OCI-LY3 (cell line): ENCODE results near the gene TBC1D16.
"Not testable (repeated sequence)": the region's sequence is repeated elsewhere in the genome, so short reads cannot be mapped to it uniquely, and the experiment has no call there.

ENCODE experiments used
- H2AFZ ChIP-seq: fragments of 200-600, 300-600 bp; shearing (Covaris generic); 2 replicates; pipeline ENCODE4 v1.6.0; 2014; ENCODE audit warnings: antibody characterized with exemption, low read depth, low read length
- H3K27ac ChIP-seq: fragments of 200-600, 300-600 bp; sonication (generic); 2 replicates; pipeline ENCODE4 v1.5.1; 2014; ENCODE audit warnings: mild to moderate bottlenecking, low read length, moderate library complexity, mixed read lengths
- H3K27me3 ChIP-seq: fragments of 200-600, 300-600 bp; sonication (generic); 2 replicates; pipeline ENCODE4 v1.6.1; 2014; ENCODE audit warnings: low read depth, low read length, mixed read lengths
- H3K36me3 ChIP-seq: fragments of 200-600, 300-600 bp; sonication (generic); replicated peaks from 2 replicates; pipeline ENCODE3; 2014; ENCODE audit warnings: low read depth, low read length, mixed read lengths
- H3K4me1 ChIP-seq: fragments of 300-600, 200-600 bp; sonication (generic); 2 replicates; pipeline ENCODE4 v1.6.1; 2014; ENCODE audit warnings: low read length, mixed read lengths
- H3K4me2 ChIP-seq: fragments of 200-600, 300-600 bp; sonication (generic); 2 replicates; pipeline ENCODE4 v1.6.1; 2014; ENCODE audit warnings: low read length, mixed read lengths
- H3K4me3 ChIP-seq: fragments of 300-600, 200-600 bp; sonication (generic); 2 replicates; pipeline ENCODE4 v1.5.1; 2014; ENCODE audit warnings: antibody characterized with exemption, mild to moderate bottlenecking, low read length, moderate library complexity
- H3K79me2 ChIP-seq: fragments of 300-600, 200-600 bp; shearing (Covaris generic); 2 replicates; pipeline ENCODE4 v1.6.1; 2014; ENCODE audit warnings: mild to moderate bottlenecking, low read length, mixed read lengths
- H3K9ac ChIP-seq: fragments of 300-600, 200-600 bp; shearing (Covaris generic); 2 replicates; pipeline ENCODE4 v1.6.0; 2014; ENCODE audit warnings: mild to moderate bottlenecking, low read length, moderate library complexity
- H3K9me3 ChIP-seq: fragments of 200-600, 300-600 bp; shearing (Covaris generic); 2 replicates; pipeline ENCODE4 v1.6.1; 2014; ENCODE audit warnings: low read length, mixed read lengths; ENCODE audit not compliant: insufficient read depth
- H4K20me1 ChIP-seq: fragments of 200-600, 300-600 bp; sonication (generic); 2 replicates; pipeline ENCODE4 v1.6.1; 2016; ENCODE audit warnings: low read length, mixed read lengths; ENCODE audit not compliant: insufficient read depth
- EZH2phosphoT487 ChIP-seq: fragments of 200-600 bp; shearing (Covaris generic); IDR thresholded peaks from 2 replicates; pipeline ENCODE4 v1.6.1; 2018; ENCODE audit warnings: antibody characterized with exemption, mixed run types, low read depth
- TF ChIP-seq, protein P1 (sequence below): fragments of 200-600, 300-600 bp; sonication (generic); IDR thresholded peaks from 2 replicates; pipeline ENCODE4 v1.5.1; 2014; ENCODE audit warnings: antibody characterized with exemption, low read length, low read depth

The TBC1D16 gene

DNA sequence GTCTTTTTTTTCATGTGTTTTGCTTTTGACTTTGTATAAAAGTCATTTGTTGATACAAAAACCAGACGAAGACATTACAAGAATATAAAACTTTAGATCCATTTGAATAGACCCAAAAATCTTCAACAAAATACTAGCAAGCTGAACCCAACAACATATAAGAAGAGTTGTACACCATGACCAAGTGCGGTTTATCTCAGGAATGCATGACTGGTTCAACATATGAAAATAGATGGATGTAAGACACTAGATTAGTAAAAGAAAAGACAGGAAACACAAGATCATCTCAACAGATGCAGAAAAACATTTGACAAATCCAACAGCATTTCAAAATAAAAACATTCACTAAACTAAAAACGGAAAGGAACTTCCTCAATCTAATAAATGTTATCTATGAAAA is 69.0 kb downstream of the TBC1D16 start:
- TF ChIP-seq, protein P1, sequence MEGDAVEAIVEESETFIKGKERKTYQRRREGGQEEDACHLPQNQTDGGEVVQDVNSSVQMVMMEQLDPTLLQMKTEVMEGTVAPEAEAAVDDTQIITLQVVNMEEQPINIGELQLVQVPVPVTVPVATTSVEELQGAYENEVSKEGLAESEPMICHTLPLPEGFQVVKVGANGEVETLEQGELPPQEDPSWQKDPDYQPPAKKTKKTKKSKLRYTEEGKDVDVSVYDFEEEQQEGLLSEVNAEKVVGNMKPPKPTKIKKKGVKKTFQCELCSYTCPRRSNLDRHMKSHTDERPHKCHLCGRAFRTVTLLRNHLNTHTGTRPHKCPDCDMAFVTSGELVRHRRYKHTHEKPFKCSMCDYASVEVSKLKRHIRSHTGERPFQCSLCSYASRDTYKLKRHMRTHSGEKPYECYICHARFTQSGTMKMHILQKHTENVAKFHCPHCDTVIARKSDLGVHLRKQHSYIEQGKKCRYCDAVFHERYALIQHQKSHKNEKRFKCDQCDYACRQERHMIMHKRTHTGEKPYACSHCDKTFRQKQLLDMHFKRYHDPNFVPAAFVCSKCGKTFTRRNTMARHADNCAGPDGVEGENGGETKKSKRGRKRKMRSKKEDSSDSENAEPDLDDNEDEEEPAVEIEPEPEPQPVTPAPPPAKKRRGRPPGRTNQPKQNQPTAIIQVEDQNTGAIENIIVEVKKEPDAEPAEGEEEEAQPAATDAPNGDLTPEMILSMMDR = no peak
- no peak for TF ChIP-seq EZH2phosphoT487
- H3K9ac ChIP-seq = no peak overlapping the region
- no peaks in the 10 kb centered on the region for H3K27me3 ChIP-seq
- no peaks in the 10 kb centered on the region for H3K79me2 ChIP-seq
- H3K36me3 ChIP-seq = no peaks in the 10 kb centered on the region
- H4K20me1 ChIP-seq = no peaks in the 10 kb centered on the region
- H3K4me1 ChIP-seq = peaks cover 15% of the 10 kb centered on the region
- H2AFZ ChIP-seq = no peak overlapping the region
- H3K4me3 ChIP-seq = no peak overlapping the region
- no peaks in the 10 kb centered on the region for H3K9me3 ChIP-seq
- H3K27ac ChIP-seq = no peak overlapping the region
- H3K4me2 ChIP-seq = no peak overlapping the region

DNA sequence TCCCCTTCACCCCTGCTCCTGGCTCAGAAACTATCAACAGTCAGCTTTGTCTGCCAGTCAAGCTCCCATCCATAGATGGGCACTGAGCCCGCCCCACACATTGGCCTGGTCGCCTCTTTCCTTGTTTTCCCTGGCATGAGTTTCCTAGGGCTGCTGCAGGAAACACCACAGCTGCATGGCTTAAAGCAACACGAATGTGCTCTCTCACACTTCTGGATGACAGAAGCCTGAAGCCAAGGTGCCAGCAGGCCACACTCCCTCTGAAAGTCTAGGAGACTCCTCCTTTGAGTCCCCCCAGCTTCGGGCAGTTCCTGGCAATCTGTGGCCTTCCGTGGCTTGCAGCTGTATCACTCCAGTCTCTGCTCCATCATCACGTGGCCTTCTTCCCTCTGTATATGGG is 69.9 kb downstream of the TBC1D16 start:
- Histone ChIP-seq H3K9ac (no peak overlapping the region), H3K36me3 (no peaks in the 10 kb centered on the region), H3K4me1 (peaks cover 17% of the 10 kb centered on the region), H3K4me2 (no peak overlapping the region), H3K4me3 (no peak overlapping the region), H2AFZ (no peak overlapping the region), H3K79me2 (no peaks in the 10 kb centered on the region), H3K27ac (no peak overlapping the region), H3K9me3 (no peaks in the 10 kb centered on the region), H4K20me1 (no peaks in the 10 kb centered on the region), H3K27me3 (no peaks in the 10 kb centered on the region)
- TF ChIP-seq, protein P1 = no peak
- no peak for TF ChIP-seq EZH2phosphoT487

DNA sequence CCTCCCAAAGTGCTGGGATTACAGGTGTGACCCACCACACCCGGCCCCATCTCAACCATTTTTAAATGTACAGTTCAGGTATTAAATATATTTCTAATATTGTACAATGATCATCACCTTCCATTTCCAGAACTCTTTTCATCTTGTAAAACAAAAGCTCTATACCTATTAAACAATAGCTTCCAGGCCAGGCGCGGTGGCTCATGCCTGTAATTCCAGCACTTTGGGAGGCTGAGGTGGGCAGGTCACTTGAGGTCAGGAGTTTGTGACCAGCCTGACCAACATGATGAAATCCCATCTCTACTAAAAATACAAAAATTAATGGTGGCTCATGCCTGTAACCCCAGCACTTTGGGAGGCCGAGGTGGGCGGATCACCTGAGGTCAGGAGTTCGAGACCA is 73.2 kb downstream of the TBC1D16 start:
- H3K27me3 ChIP-seq, H2AFZ ChIP-seq, H3K4me2 ChIP-seq, H3K4me3 ChIP-seq, H3K79me2 ChIP-seq, H3K9me3 ChIP-seq, H3K9ac ChIP-seq, H3K27ac ChIP-seq, H3K36me3 ChIP-seq, H4K20me1 ChIP-seq: not testable (repeated sequence)
- peaks cover 17% of the 10 kb centered on the region for H3K4me1 ChIP-seq

DNA sequence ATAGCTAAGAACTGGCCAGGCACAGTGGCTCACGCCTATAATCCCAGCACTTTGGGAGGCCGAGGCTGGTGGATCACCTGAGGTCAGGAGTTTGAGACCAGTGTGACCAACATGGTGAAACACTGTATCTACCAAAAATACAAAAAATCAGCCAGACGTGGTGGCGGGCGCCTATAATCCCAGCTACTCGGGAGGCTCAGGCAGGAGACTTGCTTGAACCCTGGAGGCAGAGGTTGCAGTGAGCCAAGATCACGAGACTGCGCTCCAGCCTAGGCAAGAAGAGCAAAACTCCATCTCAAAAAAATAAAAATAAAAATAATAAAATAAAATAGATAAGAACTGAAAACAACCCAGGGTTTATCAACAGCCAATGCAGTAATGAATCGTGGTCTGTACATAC is 74.1 kb downstream of the TBC1D16 start:
- not testable (repeated sequence) for H4K20me1 ChIP-seq, H3K9me3 ChIP-seq, H3K4me3 ChIP-seq, H3K36me3 ChIP-seq, H3K79me2 ChIP-seq, H3K27me3 ChIP-seq, H3K9ac ChIP-seq, H3K27ac ChIP-seq, H2AFZ ChIP-seq, H3K4me2 ChIP-seq
- H3K4me1 ChIP-seq = peaks cover 13% of the 10 kb centered on the region

DNA sequence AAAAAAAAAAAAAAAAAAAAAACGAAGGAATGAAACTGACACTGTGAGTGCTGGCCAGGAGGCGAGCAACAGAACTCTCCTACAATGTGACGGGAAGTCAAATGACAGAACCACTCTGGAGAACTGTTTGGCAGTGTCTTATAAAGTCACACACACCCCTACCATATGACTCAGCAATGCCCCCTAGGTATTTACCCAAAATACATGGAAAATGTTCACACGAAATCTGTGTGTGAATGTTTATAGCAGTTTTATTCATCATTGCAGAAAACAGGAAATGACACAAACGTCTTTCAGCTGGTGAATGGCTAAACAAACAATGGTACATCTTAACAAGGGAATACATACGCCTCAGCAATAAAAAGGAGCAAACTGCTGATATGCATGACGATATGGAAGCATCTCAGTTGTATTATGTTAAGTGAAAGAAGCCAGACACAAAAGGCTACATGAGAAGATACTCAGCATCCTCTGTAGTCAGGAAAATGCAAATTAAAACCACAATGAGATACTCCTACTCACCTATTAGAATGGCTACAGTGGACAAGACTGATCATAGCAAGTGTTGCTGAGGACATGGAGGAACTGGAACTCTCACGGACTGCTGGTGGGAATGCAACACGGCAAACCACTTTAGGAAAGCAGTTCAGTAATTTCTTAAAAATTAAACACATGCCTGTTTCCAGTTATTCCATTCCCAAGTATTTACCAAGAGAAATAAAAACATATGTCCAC is 74.7 kb downstream of the TBC1D16 start:
- no peak overlapping the region for H2AFZ ChIP-seq
- H3K79me2 ChIP-seq = no peaks in the 10 kb centered on the region
- H4K20me1 ChIP-seq = no peaks in the 10 kb centered on the region
- no peaks in the 10 kb centered on the region for H3K9me3 ChIP-seq
- H3K36me3 ChIP-seq = no peaks in the 10 kb centered on the region
- no peak for TF ChIP-seq EZH2phosphoT487
- TF ChIP-seq, protein P1 = peak; percentile 8; the same call in 1 of the 2 replicates
- H3K9ac ChIP-seq = no peak overlapping the region
- peak overlapping the region; percentile 34 for H3K4me2 ChIP-seq
- H3K4me1 ChIP-seq = peaks cover 10% of the 10 kb centered on the region
- no peak overlapping the region for H3K4me3 ChIP-seq
- no peak overlapping the region for H3K27ac ChIP-seq
- no peaks in the 10 kb centered on the region for H3K27me3 ChIP-seq
